HCT116 (cell line): ENCODE data around the gene CCDC182. TPM values are rescaled to one million over a fixed set of nuclear protein-coding genes. Genes with fewer than 3 reads are reported as not detected.

ENCODE experiments used
- ATAC-seq: fragments of 200-7000 bp; cut with Tn5 transposase; 2 replicates; pipeline ENCODE4 v1.9.1; 2020; ENCODE audit warnings: mild to moderate bottlenecking, moderate library complexity
- BruUV-seq: library from RNA; stranded (reverse); fragments of 400-500 nt; replicated peaks from 2 replicates; lab custom pipeline; 2021; lab: Mats Ljungman, UMichigan
- CTCF ChIA-PET: fragments of 300-600 bp; sonication (Branson Sonifier 250); formaldehyde crosslinking; loops from one replicate; lab custom pipeline; 2021; ENCODE audit warnings: antibody characterized with exemption; lab: Charles Lee
- POLR2A ChIA-PET: fragments of 300-600, 350-600 bp; sonication (Branson Sonifier 250); formaldehyde crosslinking; loops from one replicate; lab custom pipeline; 2021; ENCODE audit warnings: antibody characterized with exemption; lab: Charles Lee
- RAD21 ChIA-PET, 2 experiments: fragments of 300-600 bp; sonication (Branson Sonifier 250); formaldehyde crosslinking; loops; one replicate each; lab custom pipeline; 2023; ENCODE audit warnings: low total read pairs in 2 of 2; ENCODE audit not compliant: uncharacterized antibody in 2 of 2, unreplicated experiment in 2 of 2, low non-redundant PET in 1 of 2; lab: Charles Lee
- DNase-seq: peaks from one replicate; pipeline ENCODE4 v3.0.0-alpha.2; 2010; ENCODE audit warnings: low read depth, low spot score
- H2AFZ ChIP-seq: fragments of 200-600 bp; shearing (Covaris generic), sonication (generic); 2 replicates; pipeline ENCODE4 v1.6.1; 2017; ENCODE audit warnings: low read depth, mixed run types, mixed read lengths, antibody characterized with exemption, low read length; ENCODE audit not compliant: poor library complexity, severe bottlenecking
- H3K27ac ChIP-seq: 2 replicates; pipeline ENCODE4 v1.5.1; 2012; ENCODE audit warnings: low read depth, low read length
- H3K27me3 ChIP-seq: fragments of 200-600 bp; sonication (generic); 2 replicates; pipeline ENCODE4 v1.6.1; 2016; ENCODE audit warnings: mixed run types, low read length, mixed read lengths; ENCODE audit not compliant: insufficient read depth
- H3K36me3 ChIP-seq, 2 experiments: fragments of 200-500 bp in 1 of 2; fragments of 200-600 bp in 1 of 2; sonication (Bioruptor generic) in 1 of 2; sonication (generic) in 1 of 2; 2 replicates each; pipeline versions ENCODE4 v1.5.1 to v1.6.1; 2014 to 2016; ENCODE audit warnings: low read length in 2 of 2, inconsistent platforms in 1 of 2, mixed read lengths in 1 of 2, mixed run types in 1 of 2; ENCODE audit not compliant: insufficient read depth in 2 of 2, control insufficient read depth in 1 of 2
- H3K4me1 ChIP-seq, 2 experiments: fragments of 200-600 bp in 1 of 2; sonication (generic) in 1 of 2; 2 replicates each; pipeline versions ENCODE4 v1.5.1 to v1.6.1; 2012 to 2017; ENCODE audit warnings: low read length in 2 of 2, inconsistent platforms in 1 of 2, mild to moderate bottlenecking in 1 of 2, mixed read lengths in 1 of 2, mixed run types in 1 of 2, moderate library complexity in 1 of 2; ENCODE audit not compliant: insufficient read depth in 2 of 2, control insufficient read depth in 1 of 2
- H3K4me2 ChIP-seq: fragments of 200-600 bp; sonication (generic); 2 replicates; pipeline ENCODE4 v1.6.1; 2017; ENCODE audit warnings: mixed run types, low read length, mixed read lengths
- H3K4me3 ChIP-seq, 2 experiments: fragments of 200-600 bp in 1 of 2; sonication (generic) in 1 of 2; replicated peaks in 1 of 2; 2 replicates each; pipeline ENCODE4 v1.5.1; 2011 to 2016; ENCODE audit warnings: low read length in 2 of 2, control low read depth in 1 of 2, low read depth in 1 of 2, mild to moderate bottlenecking in 1 of 2, mixed read lengths in 1 of 2, mixed run types in 1 of 2
- H3K79me2 ChIP-seq: fragments of 200-600 bp; sonication (generic); 2 replicates; pipeline ENCODE4 v1.6.1; 2017; ENCODE audit warnings: mild to moderate bottlenecking, mixed run types, low read length, moderate library complexity, mixed read lengths; ENCODE audit not compliant: insufficient read depth
- H3K9ac ChIP-seq: fragments of 200-600 bp; sonication (generic); 2 replicates; pipeline ENCODE4 v1.6.1; 2016; ENCODE audit warnings: low read length, mixed read lengths
- H3K9me2 ChIP-seq: fragments of 200-600 bp; sonication (generic), shearing (Covaris generic); 2 replicates; pipeline ENCODE4 v1.6.1; 2017; ENCODE audit warnings: mixed run types, mild to moderate bottlenecking, moderate library complexity; ENCODE audit not compliant: insufficient read depth
- H3K9me3 ChIP-seq, 2 experiments: fragments of 200-500 bp in 1 of 2; fragments of 200-600 bp in 1 of 2; sonication (Bioruptor generic) in 1 of 2; sonication (generic) in 1 of 2; 2 replicates each; pipeline ENCODE4 v1.6.1; 2014 to 2017; ENCODE audit warnings: low read length in 2 of 2, mixed read lengths in 2 of 2, inconsistent platforms in 1 of 2, low read depth in 1 of 2, mild to moderate bottlenecking in 1 of 2, mixed run types in 1 of 2, moderate library complexity in 1 of 2; ENCODE audit not compliant: control insufficient read depth in 1 of 2, insufficient read depth in 1 of 2
- H4K20me1 ChIP-seq: fragments of 200-600 bp; sonication (generic), shearing (Covaris generic); 2 replicates; pipeline ENCODE4 v1.6.1; 2017; ENCODE audit warnings: mixed run types, mild to moderate bottlenecking, moderate library complexity; ENCODE audit not compliant: insufficient read depth
- ATF3 ChIP-seq: IDR thresholded peaks from 2 replicates; pipeline ENCODE4 v1.6.1; 2012
- CBX3 ChIP-seq: IDR thresholded peaks from 2 replicates; pipeline ENCODE4 v1.6.1; 2012; ENCODE audit warnings: low read depth
- CEBPB ChIP-seq: IDR thresholded peaks from 2 replicates; pipeline ENCODE4 v1.6.1; 2012; ENCODE audit warnings: low read depth
- ELF1 ChIP-seq: IDR thresholded peaks from 2 replicates; pipeline ENCODE4 v1.6.1; 2012; ENCODE audit warnings: low read depth, borderline replicate concordance
- EZH2phosphoT487 ChIP-seq: fragments of 200-600 bp; IDR thresholded peaks from 2 replicates; pipeline ENCODE4 v1.6.1; 2018; ENCODE audit warnings: antibody characterized with exemption, borderline replicate concordance
- JUND ChIP-seq: IDR thresholded peaks from 2 replicates; pipeline ENCODE4 v1.6.1; 2012
- POLR2A ChIP-seq: IDR thresholded peaks from 2 replicates; pipeline ENCODE4 v1.7.0; 2011; ENCODE audit warnings: borderline replicate concordance; ENCODE audit not compliant: insufficient read depth, insufficient read length; ENCODE audit errors: extremely low read depth
- POLR2AphosphoS5 ChIP-seq: IDR thresholded peaks from 2 replicates; pipeline ENCODE4 v1.6.1; 2011; ENCODE audit warnings: mild to moderate bottlenecking, low read depth, low read length, moderate library complexity
- TCF7L2 ChIP-seq: IDR thresholded peaks from 2 replicates; pipeline ENCODE4 v1.7.0; 2011; ENCODE audit warnings: borderline replicate concordance, inconsistent platforms; ENCODE audit not compliant: insufficient read depth, insufficient read length; ENCODE audit errors: extremely low read depth
- ZFX ChIP-seq: fragments of 450-650 bp; IDR thresholded peaks from 2 replicates; pipeline ENCODE4 v1.6.1; 2017
- ZNF274 ChIP-seq: fragments of 200-500 bp; sonication (Bioruptor generic); IDR thresholded peaks from 2 replicates; pipeline ENCODE4 v1.6.1; 2014; ENCODE audit warnings: mild to moderate bottlenecking, low read depth, low read length, inconsistent platforms
- intact Hi-C: fragments of 100-400 bp; cut with micrococcal nuclease; formaldehyde crosslinking; loops from 2 replicates; pipeline ENCODE4 v1.10.0; 2022
- total RNA-seq: library from RNA; stranded (reverse); gene quantifications from one replicate; pipeline ENCODE4 v1.2.1, GENCODE V29; 2021; ENCODE audit not compliant: unreplicated experiment
- TF ChIP-seq, protein P1 (sequence below): IDR thresholded peaks from 2 replicates; pipeline ENCODE4 v1.6.1; 2011; ENCODE audit warnings: mild to moderate bottlenecking, low read length, moderate library complexity; ENCODE audit not compliant: insufficient replicate concordance; ENCODE audit errors: extremely low read depth

The CCDC182 gene
- total RNA-seq, 1 experiment from 2014 or later, result not detected

DNA sequence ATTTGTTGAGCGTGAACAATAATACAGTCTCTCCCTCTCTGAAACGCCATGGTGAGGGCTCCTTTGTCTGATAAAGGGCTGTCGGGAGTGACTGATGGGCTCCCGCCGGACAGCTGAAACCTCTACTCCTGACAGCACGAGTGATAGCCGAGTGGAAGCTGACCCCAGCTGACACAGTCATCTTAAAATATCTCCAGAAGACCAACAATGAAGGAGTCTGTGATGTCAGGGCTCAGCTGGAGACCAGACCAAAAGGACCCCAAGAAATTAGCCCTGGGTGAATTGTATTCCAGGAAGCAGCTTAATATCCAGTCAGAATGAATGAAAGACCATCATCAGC lies 22.4 kb downstream of the CCDC182 start:
- Histone ChIP-seq H3K36me3 (no peaks in the 10 kb centered on the region), H3K9me3 (no peaks in the 10 kb centered on the region), H3K9ac (no peak overlapping the region), H4K20me1 (no peaks in the 10 kb centered on the region), H3K4me3 (no peak overlapping the region), H3K27me3 (peaks cover 22% of the 10 kb centered on the region; the same call in 1 of the 2 replicates), H3K27ac (no peak overlapping the region), H3K4me2 (no peak overlapping the region), H3K79me2 (no peaks in the 10 kb centered on the region), H3K9me2 (no peaks in the 10 kb centered on the region), H2AFZ (no peak overlapping the region), H3K4me1 (no peaks in the 10 kb centered on the region)
- intact Hi-C loops, result no loop called here
- no TSS peak for BruUV-seq
- ChIA-PET CTCF (no interaction called here), RAD21 (no interaction called here), POLR2A (interaction anchor here (1.1 kb wide), 1 partner anchor 9 kb away, joined by 3 read pairs; no protein-coding TSS in a partner anchor)
- DNase-seq (no peak), ATAC-seq (no peak)
- TF ChIP-seq ELF1 (no peak), EZH2phosphoT487 (no peak), POLR2A (no peak), ZNF274 (no peak), CBX3 (no peak)

DNA sequence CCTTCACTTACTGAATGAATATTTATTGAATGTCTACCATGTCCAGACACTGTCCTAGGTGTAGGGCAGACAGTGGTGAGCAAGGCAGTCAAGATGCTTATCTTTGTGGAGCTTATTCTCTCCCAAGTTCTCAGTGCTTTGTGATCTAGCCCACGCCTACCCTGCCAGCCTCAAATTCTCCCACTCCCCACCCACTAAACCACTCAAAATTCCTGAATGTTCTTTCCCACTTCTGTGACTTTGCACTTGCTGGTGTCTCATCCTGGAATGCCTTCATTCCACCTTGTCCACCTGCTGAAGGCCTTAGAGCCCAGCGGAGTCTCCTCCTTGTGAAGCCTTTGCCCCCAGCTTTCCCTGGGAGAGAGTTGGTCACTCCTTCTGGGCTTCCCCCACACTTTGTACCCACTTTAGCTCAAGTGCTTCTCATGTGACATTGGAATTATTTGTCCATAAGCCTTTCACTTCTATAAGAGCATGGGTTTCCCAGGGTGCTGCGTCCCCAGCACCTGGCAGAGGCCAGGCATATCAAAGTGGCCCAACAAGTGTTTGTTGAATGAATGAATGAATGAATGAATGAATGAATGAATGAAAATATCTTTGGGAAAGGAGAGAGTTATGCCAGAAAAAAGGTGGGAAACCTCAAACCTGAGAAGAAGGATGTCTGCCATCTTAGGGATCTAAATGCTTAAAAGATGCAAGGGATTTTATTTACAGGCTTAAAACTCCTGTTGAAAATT lies 23.0 kb downstream of the CCDC182 start:
- Histone ChIP-seq H3K9me3 (no peaks in the 10 kb centered on the region), H2AFZ (no peak overlapping the region), H4K20me1 (no peaks in the 10 kb centered on the region), H3K36me3 (no peaks in the 10 kb centered on the region), H3K9ac (no peak overlapping the region), H3K4me3 (no peak overlapping the region), H3K27ac (no peak overlapping the region), H3K79me2 (no peaks in the 10 kb centered on the region), H3K4me1 (no peaks in the 10 kb centered on the region), H3K4me2 (no peak overlapping the region), H3K9me2 (no peaks in the 10 kb centered on the region), H3K27me3 (peaks cover 28% of the 10 kb centered on the region; the same call in 1 of the 2 replicates)
- ChIA-PET RAD21 (no interaction called here), CTCF (interaction anchor here (1.3 kb wide), 1 partner anchor 18 kb away, joined by 3 read pairs; no protein-coding TSS in a partner anchor), POLR2A (interaction anchor here (1.1 kb wide), 1 partner anchor 9 kb away, joined by 3 read pairs; no protein-coding TSS in a partner anchor)
- ATAC-seq, result no peak
- intact Hi-C loops, result no loop called here
- TF ChIP-seq ATF3 (no peak), TCF7L2 (no peak), CEBPB (no peak), ZFX (no peak), POLR2AphosphoS5 (no peak), JUND (no peak), ELF1 (no peak), POLR2A (no peak)
- TF ChIP-seq, protein P1, sequence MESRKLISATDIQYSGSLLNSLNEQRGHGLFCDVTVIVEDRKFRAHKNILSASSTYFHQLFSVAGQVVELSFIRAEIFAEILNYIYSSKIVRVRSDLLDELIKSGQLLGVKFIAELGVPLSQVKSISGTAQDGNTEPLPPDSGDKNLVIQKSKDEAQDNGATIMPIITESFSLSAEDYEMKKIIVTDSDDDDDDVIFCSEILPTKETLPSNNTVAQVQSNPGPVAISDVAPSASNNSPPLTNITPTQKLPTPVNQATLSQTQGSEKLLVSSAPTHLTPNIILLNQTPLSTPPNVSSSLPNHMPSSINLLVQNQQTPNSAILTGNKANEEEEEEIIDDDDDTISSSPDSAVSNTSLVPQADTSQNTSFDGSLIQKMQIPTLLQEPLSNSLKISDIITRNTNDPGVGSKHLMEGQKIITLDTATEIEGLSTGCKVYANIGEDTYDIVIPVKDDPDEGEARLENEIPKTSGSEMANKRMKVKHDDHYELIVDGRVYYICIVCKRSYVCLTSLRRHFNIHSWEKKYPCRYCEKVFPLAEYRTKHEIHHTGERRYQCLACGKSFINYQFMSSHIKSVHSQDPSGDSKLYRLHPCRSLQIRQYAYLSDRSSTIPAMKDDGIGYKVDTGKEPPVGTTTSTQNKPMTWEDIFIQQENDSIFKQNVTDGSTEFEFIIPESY, result no peak
- no peak for DNase-seq
- no TSS peak for BruUV-seq
